ENCODE measurements around the gene DACH2. TPM values are rescaled to one million over a fixed set of nuclear protein-coding genes. Genes with fewer than 3 reads are reported as not detected.

The DACH2 gene
- total and polyA plus RNA-seq, 7 donors, result 0.01 to 0.15 (median 0.01) TPM; not detected in 4

- no peak for TF ChIP-seq CTCF (IDR thresholded peaks at IDR 0.05)
- Histone ChIP-seq H3K9me3 (no peaks in the 10 kb centered on the region), H3K4me3 (no peak overlapping the region), H3K27me3 (ENCODE audit: insufficient read depth in 3 of 3, low read length in 2 of 3) (no peaks in the 10 kb centered on the region), H3K36me3 (ENCODE audit: insufficient read depth in 1 of 2, low read depth in 1 of 2) (no peaks in the 10 kb centered on the region), H3K4me1 (no peaks in the 10 kb centered on the region), H3K27ac (no peak overlapping the region)
- intact Hi-C loops (cut with DNase I), result no loop called here
- DNase-seq (no peak), ATAC-seq (no peak)
- WGBS, 3 donors, result 84 to 92% (median 90%) methylated on average over 1 of the region's 1 CpG
These were observed 222.7 kb downstream of the DACH2 start for GRCh38 chrX:86370927-86371326.

GRCh38 chrX:86379209-86379608 lies 231.0 kb downstream of the DACH2 start:
- ATAC-seq, result no peak
- Histone ChIP-seq H3K9me3 (no peaks in the 10 kb centered on the region), H3K4me1 (no peaks in the 10 kb centered on the region), H3K27ac (no peak overlapping the region), H3K4me3 (no peak overlapping the region), H3K36me3 (ENCODE audit: insufficient read depth in 1 of 2, low read depth in 1 of 2) (no peaks in the 10 kb centered on the region), H3K27me3 (ENCODE audit: insufficient read depth in 3 of 3, low read length in 2 of 3) (peaks cover 0 to 10% (median 0%) of the 10 kb centered on the region in 3 donors)
- TF ChIP-seq CTCF (IDR thresholded peaks at IDR 0.05), result no peak
- intact Hi-C loops (cut with DNase I), result no loop called here
- no peak for DNase-seq

GRCh38 chrX:86383681-86384540 lies 235.7 kb downstream of the DACH2 start:
- H3K4me3 ChIP-seq, result no peak overlapping the region

GRCh38 chrX:86407371-86407770 lies 259.1 kb downstream of the DACH2 start:
- H3K4me1 ChIP-seq, result no peaks in the 10 kb centered on the region
- no peaks in the 10 kb centered on the region for H3K36me3 ChIP-seq (ENCODE audit: insufficient read depth in 1 of 2, low read depth in 1 of 2)
- TF ChIP-seq CTCF (IDR thresholded peaks at IDR 0.05), result no peak
- no peak overlapping the region for H3K27ac ChIP-seq
- ATAC-seq, result no peak
- 61 to 89% (median 79%) methylated on average over 4 of the region's 4 CpGs for WGBS, 3 donors
- H3K27me3 ChIP-seq (ENCODE audit: insufficient read depth in 3 of 3, low read length in 2 of 3), result no peaks in the 10 kb centered on the region
- no peak for DNase-seq
- intact Hi-C loops (cut with DNase I), result no loop called here
- no peak overlapping the region for H3K4me3 ChIP-seq
- H3K9me3 ChIP-seq, result no peaks in the 10 kb centered on the region

More at GRCh38 chrX:86383681-86384540, 235.7 kb downstream of the DACH2 start:
- Histone ChIP-seq H3K27me3 (ENCODE audit: insufficient read depth in 3 of 3, low read length in 2 of 3) (peaks cover 0 to 28% (median 0%) of the 10 kb centered on the region in 3 donors), H3K27ac (no peak overlapping the region), H3K36me3 (ENCODE audit: insufficient read depth in 1 of 2, low read depth in 1 of 2) (no peaks in the 10 kb centered on the region), H3K9me3 (no peaks in the 10 kb centered on the region), H3K4me1 (no peaks in the 10 kb centered on the region)
- DNase-seq (no peak), ATAC-seq (no peak)
- no peak for TF ChIP-seq CTCF (IDR thresholded peaks at IDR 0.05)
- WGBS, 3 donors, result 28 to 58% (median 50%) methylated on average over 3 of the region's 3 CpGs
- intact Hi-C loops (cut with DNase I), result no loop called here

Data from psoas muscle (tissue), 8 donors.